Heart left ventricle (tissue), 13 donors: Measurements from ENCODE around the gene NFKB2.

Experiments
- POLR2A ChIP-seq, 2 donors: fragments of 450-650 bp; IDR thresholded peaks; one replicate each; pipeline ENCODE4 v1.6.1; 2017; ENCODE audit warnings: antibody characterized with exemption in 2 of 2, mild to moderate bottlenecking in 2 of 2, moderate library complexity in 2 of 2
- TF ChIP-seq, protein P1 (sequence below), 12 donors: fragments of 200-600 bp; sonication (generic) in 4 of 12; IDR thresholded peaks; one replicate each; pipeline versions ENCODE4 v1.5.0 to v1.8.0; 2018 to 2022; ENCODE audit warnings: antibody characterized with exemption in 12 of 12, mild to moderate bottlenecking in 5 of 12
- donor health status: ischemic (EF 13 %, LVEDD 7.1; RV severe dilation, severe dysfunction).
- donor health status: DM: no; HTN: yes; CAD: no.
- donor health status: DM: no; HTN: no; CAD: no.
- donor health status: ischemic (EF 25% LVEDD 6.9; RV normal size, moderate dysfunction).
- donor health status: ischemic (EF 25% LVEDD 5.7; RV mildly dilated, moderate dysfunction).
- donor health status: ischemic (EF 35%, LVEDD 5.7; RV mildly dilated, moderate dysfunction).
- donor health status: nonischemic (EF 11% LVEDD 7.7; RV severe dilation, severe dysfunction).
- donor health status: DM: yes; HTN: yes; CAD: no.
- donor health status: PGD.
- donor health status: ischemic (EF 29% LVEDD 5.4; RV normal size, mild dysfunction).
- donor health status: nonischemic (EF 23%, LVEDD 6.1; RV moderate dilation, normal function).

DNA sequence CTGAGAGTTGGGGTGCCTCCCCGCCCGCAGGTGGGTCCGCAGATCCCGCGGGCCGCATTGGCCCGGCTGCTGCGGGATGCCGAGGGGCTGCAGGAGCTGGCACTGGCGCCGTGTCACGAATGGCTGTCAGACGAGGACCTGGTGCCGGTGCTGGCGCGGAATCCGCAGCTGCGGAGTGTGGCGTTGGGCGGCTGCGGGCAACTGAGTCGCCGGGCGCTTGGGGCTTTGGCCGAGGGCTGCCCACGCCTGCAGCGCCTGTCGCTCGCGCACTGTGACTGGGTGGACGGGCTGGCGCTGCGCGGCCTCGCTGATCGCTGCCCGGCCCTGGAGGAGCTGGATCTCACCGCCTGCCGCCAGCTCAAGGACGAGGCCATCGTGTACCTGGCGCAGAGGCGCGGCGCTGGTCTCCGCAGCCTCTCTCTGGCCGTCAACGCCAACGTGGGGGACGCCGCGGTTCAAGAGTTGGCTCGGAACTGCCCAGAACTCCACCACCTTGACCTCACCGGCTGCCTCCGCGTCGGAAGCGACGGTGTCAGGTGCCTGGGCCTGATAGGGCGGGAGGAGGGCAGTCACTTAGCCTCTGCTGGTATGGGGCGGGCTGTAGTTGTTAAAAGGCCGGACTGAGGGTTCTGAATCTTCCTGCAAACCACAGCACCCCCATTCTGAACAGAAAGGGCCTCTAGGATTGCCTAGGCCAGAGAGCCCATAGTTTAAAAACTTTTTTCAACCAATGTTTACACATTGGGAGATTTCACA is 26.4 kb downstream of the NFKB2 start:
- no peak for TF ChIP-seq POLR2A (IDR thresholded peaks at IDR 0.05)
- TF ChIP-seq, protein P1, sequence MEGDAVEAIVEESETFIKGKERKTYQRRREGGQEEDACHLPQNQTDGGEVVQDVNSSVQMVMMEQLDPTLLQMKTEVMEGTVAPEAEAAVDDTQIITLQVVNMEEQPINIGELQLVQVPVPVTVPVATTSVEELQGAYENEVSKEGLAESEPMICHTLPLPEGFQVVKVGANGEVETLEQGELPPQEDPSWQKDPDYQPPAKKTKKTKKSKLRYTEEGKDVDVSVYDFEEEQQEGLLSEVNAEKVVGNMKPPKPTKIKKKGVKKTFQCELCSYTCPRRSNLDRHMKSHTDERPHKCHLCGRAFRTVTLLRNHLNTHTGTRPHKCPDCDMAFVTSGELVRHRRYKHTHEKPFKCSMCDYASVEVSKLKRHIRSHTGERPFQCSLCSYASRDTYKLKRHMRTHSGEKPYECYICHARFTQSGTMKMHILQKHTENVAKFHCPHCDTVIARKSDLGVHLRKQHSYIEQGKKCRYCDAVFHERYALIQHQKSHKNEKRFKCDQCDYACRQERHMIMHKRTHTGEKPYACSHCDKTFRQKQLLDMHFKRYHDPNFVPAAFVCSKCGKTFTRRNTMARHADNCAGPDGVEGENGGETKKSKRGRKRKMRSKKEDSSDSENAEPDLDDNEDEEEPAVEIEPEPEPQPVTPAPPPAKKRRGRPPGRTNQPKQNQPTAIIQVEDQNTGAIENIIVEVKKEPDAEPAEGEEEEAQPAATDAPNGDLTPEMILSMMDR (IDR thresholded peaks at IDR 0.05): no peak
